Endothelial cell (in vitro differentiated cells): ENCODE results near the gene ORAI3. TPM values are rescaled to one million over a fixed set of nuclear protein-coding genes. Genes with fewer than 3 reads are reported as not detected.
A peak's percentile ranks its signal among the peaks of the same experiment; 100 is the strongest.

Source experiments
- DNase-seq: peaks from one replicate; pipeline ENCODE4 v3.0.0; 2021; ENCODE audit warnings: low spot score
- H3K27ac Mint-ChIP-seq: one replicate; pipeline ENCODE4 v1.8.0; 2021; ENCODE audit warnings: mixed read lengths, inconsistent platforms; ENCODE audit not compliant: unreplicated experiment
- H3K27me3 Mint-ChIP-seq: one replicate; pipeline ENCODE4 v1.8.0; 2021; ENCODE audit warnings: mild to moderate bottlenecking, moderate library complexity, mixed read lengths, inconsistent platforms; ENCODE audit not compliant: unreplicated experiment
- H3K36me3 Mint-ChIP-seq: one replicate; pipeline ENCODE4 v1.8.0; 2021; ENCODE audit warnings: mild to moderate bottlenecking, low read depth, mixed read lengths, inconsistent platforms; ENCODE audit not compliant: unreplicated experiment
- H3K4me1 Mint-ChIP-seq: one replicate; pipeline ENCODE4 v1.8.0; 2021; ENCODE audit warnings: mild to moderate bottlenecking, mixed read lengths, inconsistent platforms; ENCODE audit not compliant: unreplicated experiment
- H3K4me3 Mint-ChIP-seq: one replicate; pipeline ENCODE4 v1.8.0; 2021; ENCODE audit warnings: mild to moderate bottlenecking, mixed read lengths, inconsistent platforms; ENCODE audit not compliant: unreplicated experiment
- H3K9me3 Mint-ChIP-seq: one replicate; pipeline ENCODE4 v1.8.0; 2021; ENCODE audit warnings: mixed read lengths, inconsistent platforms; ENCODE audit not compliant: unreplicated experiment
- CTCF ChIP-seq: fragments of 200-600 bp; sonication (generic); IDR thresholded peaks from one replicate; pipeline ENCODE4 v1.5.0; 2021; ENCODE audit warnings: antibody characterized with exemption; ENCODE audit not compliant: unreplicated experiment
- total RNA-seq: library from RNA; stranded (reverse); fragmentation: NEBNext Ultra II Directional; extraction: Animal tissue kit (Norgen Biotek cat#: 25700); gene quantifications from one replicate; pipeline ENCODE4 v1.2.1, GENCODE V29; 2021; ENCODE audit not compliant: unreplicated experiment

Gene ORAI3
- total RNA-seq, 1 donor from 2014 or later = 42.9 TPM

- no peaks in the 10 kb centered on the region for H3K9me3 Mint-ChIP-seq
- TF ChIP-seq CTCF = no peak
- DNase-seq = peak; percentile 91
- peak overlapping the region; percentile 97 for H3K27ac Mint-ChIP-seq
- H3K36me3 Mint-ChIP-seq = peaks cover 35% of the 10 kb centered on the region
- peak overlapping the region; percentile 93 for H3K4me3 Mint-ChIP-seq
- peaks cover 13% of the 10 kb centered on the region for H3K4me1 Mint-ChIP-seq
- H3K27me3 Mint-ChIP-seq = peaks cover 30% of the 10 kb centered on the region
Measured at GRCh38 chr16:30956601-30957455, 8.0 kb downstream of the ORAI3 start.

GRCh38 chr16:30957456-30958174, 8.7 kb downstream of the ORAI3 start, which contains the start of gene SETD1A:
Gene SETD1A (plus strand): TSS chr16:30957754. CDS start chr16:30958732, 978 bp downstream.
- DNase-seq = peak; percentile 94
- Mint-ChIP-seq H3K4me3 (peak within 1 kb of the TSS; percentile 94), H3K27ac (peak within 1 kb of the TSS; percentile 97), H3K36me3 (peaks cover 38% of the 10 kb centered on the region), H3K27me3 (peaks cover 30% of the 10 kb centered on the region), H3K4me1 (peaks cover 13% of the 10 kb centered on the region), H3K9me3 (no peaks in the 10 kb centered on the region)
- no peak for TF ChIP-seq CTCF

- H3K4me1 Mint-ChIP-seq = peaks cover 13% of the 10 kb centered on the region
- peak; percentile 66 for DNase-seq
- TF ChIP-seq CTCF = no peak
- peaks cover 30% of the 10 kb centered on the region for H3K27me3 Mint-ChIP-seq
- H3K4me3 Mint-ChIP-seq = peak overlapping the region; percentile 94
- H3K9me3 Mint-ChIP-seq = no peaks in the 10 kb centered on the region
- peaks cover 44% of the 10 kb centered on the region for H3K36me3 Mint-ChIP-seq
- peak overlapping the region; percentile 90 for H3K27ac Mint-ChIP-seq
Measured at GRCh38 chr16:30958175-30959079, 9.6 kb downstream of the ORAI3 start.

GRCh38 chr16:30961384-30961783, 12.5 kb downstream of the ORAI3 start:
- H3K27me3 Mint-ChIP-seq = peaks cover 23% of the 10 kb centered on the region
- H3K27ac Mint-ChIP-seq = no peak overlapping the region
- peaks cover 49% of the 10 kb centered on the region for H3K36me3 Mint-ChIP-seq
- TF ChIP-seq CTCF = no peak
- H3K9me3 Mint-ChIP-seq = no peaks in the 10 kb centered on the region
- peaks cover 13% of the 10 kb centered on the region for H3K4me1 Mint-ChIP-seq
- DNase-seq = no peak
- H3K4me3 Mint-ChIP-seq = peak overlapping the region; percentile 37
